Activated CD4-positive, alpha-beta memory T cell treated with anti-CD3 and anti-CD28 coated beads for 36 hours (primary cell): ENCODE results near the gene TMEM151B. TPM values are rescaled to one million over a fixed set of nuclear protein-coding genes. Genes with fewer than 3 reads are reported as not detected.

Experiments used
- CTCF ChIA-PET: fragments of 350-600 bp; sonication (Branson Sonifier 250); formaldehyde crosslinking; loops from one replicate; lab custom pipeline; 2021; ENCODE audit warnings: antibody characterized with exemption, inconsistent platforms; lab: Charles Lee
- POLR2A ChIA-PET: fragments of 350-600 bp; sonication (Branson Sonifier 250); formaldehyde crosslinking; loops from one replicate; lab custom pipeline; 2021; ENCODE audit warnings: antibody characterized with exemption; lab: Charles Lee
- DNase-seq: peaks from one replicate; pipeline ENCODE4 v3.0.0-alpha.2; 2020
- H3K27ac Mint-ChIP-seq: one replicate; pipeline ENCODE4 v1.8.0; 2021; ENCODE audit warnings: mixed read lengths
- H3K27me3 Mint-ChIP-seq: one replicate; pipeline ENCODE4 v1.8.0; 2021; ENCODE audit warnings: mixed read lengths
- H3K36me3 Mint-ChIP-seq: one replicate; pipeline ENCODE4 v1.8.0; 2021; ENCODE audit warnings: mixed read lengths
- H3K4me1 Mint-ChIP-seq: one replicate; pipeline ENCODE4 v1.8.0; 2021; ENCODE audit warnings: low read depth, mixed read lengths
- H3K4me3 Mint-ChIP-seq: one replicate; pipeline ENCODE4 v1.8.0; 2021; ENCODE audit warnings: mild to moderate bottlenecking, mixed read lengths
- H3K9me3 Mint-ChIP-seq: one replicate; pipeline ENCODE4 v1.8.0; 2021; ENCODE audit warnings: mixed read lengths
- intact Hi-C: fragments of 100-400 bp; cut with micrococcal nuclease; formaldehyde crosslinking; loops from one replicate; pipeline ENCODE4 v1.15.1; 2023
- total RNA-seq, 2 experiments: library from RNA; stranded (reverse); gene quantifications; one replicate each; pipeline ENCODE4 v1.2.3, GENCODE V29; 2021

TMEM151B gene
- total RNA-seq, 2 experiments from 2014 or later = 0.07 to 0.12 TPM

- H3K36me3 Mint-ChIP-seq = no peaks in the 10 kb centered on the region
- no peak overlapping the region for H3K4me3 Mint-ChIP-seq
- DNase-seq = no peak
- H3K4me1 Mint-ChIP-seq = no peaks in the 10 kb centered on the region
- no peaks in the 10 kb centered on the region for H3K9me3 Mint-ChIP-seq
- H3K27ac Mint-ChIP-seq = no peak overlapping the region
- POLR2A ChIA-PET = interaction anchor here (0.6 kb wide), 1 partner anchor 267 kb away, joined by 3 read pairs; no protein-coding TSS in a partner anchor
- intact Hi-C loops = no loop called here
- CTCF ChIA-PET = no interaction called here
- H3K27me3 Mint-ChIP-seq = peaks cover 62% of the 10 kb centered on the region
Observed at GRCh38 chr6:44289726-44290260, 19.5 kb downstream of the TMEM151B start.

GRCh38 chr6:44291841-44292240 is 21.6 kb downstream of the TMEM151B start:
- POLR2A ChIA-PET = no interaction called here
- no peak for DNase-seq
- intact Hi-C loops = no loop called here
- H3K4me1 Mint-ChIP-seq = no peaks in the 10 kb centered on the region
- no peaks in the 10 kb centered on the region for H3K9me3 Mint-ChIP-seq
- H3K36me3 Mint-ChIP-seq = no peaks in the 10 kb centered on the region
- H3K27me3 Mint-ChIP-seq = peaks cover 64% of the 10 kb centered on the region
- H3K4me3 Mint-ChIP-seq = no peak overlapping the region
- H3K27ac Mint-ChIP-seq = no peak overlapping the region
- CTCF ChIA-PET = interaction anchor here (0.9 to 2.0 kb wide), 5 partner anchors 12 to 48 kb away, joined by 3 to 7 read pairs (median 3); partner anchors contain the start of gene AARS2

- peaks cover 62% of the 10 kb centered on the region for H3K27me3 Mint-ChIP-seq
- H3K4me3 Mint-ChIP-seq = no peak overlapping the region
- intact Hi-C loops = no loop called here
- ChIA-PET CTCF (interaction anchor here (0.7 to 2.0 kb wide), 7 partner anchors 11 to 124 kb away, joined by 3 to 7 read pairs (median 4); partner anchors contain the start of gene AARS2), POLR2A (interaction anchor here (0.6 kb wide), 1 partner anchor 14 kb away, joined by 3 read pairs; no protein-coding TSS in a partner anchor)
- no peak overlapping the region for H3K27ac Mint-ChIP-seq
- H3K36me3 Mint-ChIP-seq = no peaks in the 10 kb centered on the region
- no peaks in the 10 kb centered on the region for H3K9me3 Mint-ChIP-seq
- DNase-seq = no peak
- H3K4me1 Mint-ChIP-seq = peaks cover 2% of the 10 kb centered on the region
Observed at GRCh38 chr6:44292661-44293365, 22.6 kb downstream of the TMEM151B start.

- H3K4me3 Mint-ChIP-seq = no peak overlapping the region
- CTCF ChIA-PET = interaction anchor here (0.5 to 4.1 kb wide), 7 partner anchors 11 to 524 kb away, joined by 3 to 29 read pairs (median 4); partner anchors contain the start of gene AARS2
- H3K9me3 Mint-ChIP-seq = no peaks in the 10 kb centered on the region
- no peak overlapping the region for H3K27ac Mint-ChIP-seq
- no peak for DNase-seq
- POLR2A ChIA-PET = interaction anchor here (1.0 kb wide), 1 partner anchor 11 kb away, joined by 3 read pairs; no protein-coding TSS in a partner anchor
- H3K4me1 Mint-ChIP-seq = peaks cover 6% of the 10 kb centered on the region
- intact Hi-C loops = no loop called here
- peaks cover 51% of the 10 kb centered on the region for H3K27me3 Mint-ChIP-seq
- peaks cover 4% of the 10 kb centered on the region for H3K36me3 Mint-ChIP-seq
Observed at GRCh38 chr6:44294832-44295791, 24.9 kb downstream of the TMEM151B start.

- no peaks in the 10 kb centered on the region for H3K9me3 Mint-ChIP-seq
- POLR2A ChIA-PET = interaction anchor here (1.0 to 1.4 kb wide), 4 partner anchors 29 to 42 kb away, joined by 3 read pairs; no protein-coding TSS in a partner anchor
- H3K27ac Mint-ChIP-seq = no peak overlapping the region
- CTCF ChIA-PET = interaction anchor here (0.7 to 4.1 kb wide), 6 partner anchors 9 to 41 kb away, joined by 3 to 29 read pairs (median 10); partner anchors contain the start of genes AARS2 and TMEM151B
- H3K4me3 Mint-ChIP-seq = peak overlapping the region; percentile 53
- intact Hi-C loops = no loop called here
- peaks cover 6% of the 10 kb centered on the region for H3K4me1 Mint-ChIP-seq
- H3K27me3 Mint-ChIP-seq = peaks cover 34% of the 10 kb centered on the region
- H3K36me3 Mint-ChIP-seq = peaks cover 19% of the 10 kb centered on the region
- DNase-seq = peak; percentile 64
Observed at GRCh38 chr6:44297063-44298038, 27.1 kb downstream of the TMEM151B start.

GRCh38 chr6:44298055-44298803 is 28.0 kb downstream of the TMEM151B start:
- Mint-ChIP-seq H3K27me3 (peaks cover 30% of the 10 kb centered on the region), H3K4me3 (peak overlapping the region; percentile 46), H3K27ac (no peak overlapping the region), H3K9me3 (no peaks in the 10 kb centered on the region), H3K4me1 (peaks cover 6% of the 10 kb centered on the region), H3K36me3 (peaks cover 24% of the 10 kb centered on the region)
- ChIA-PET POLR2A (interaction anchor here (1.0 to 1.4 kb wide), 2 partner anchors 34 to 43 kb away, joined by 3 read pairs; no protein-coding TSS in a partner anchor), CTCF (interaction anchor here (0.7 to 4.1 kb wide), 5 partner anchors 13 to 40 kb away, joined by 3 to 29 read pairs (median 4); partner anchors contain the start of genes AARS2 and TMEM151B)
- intact Hi-C loops = no loop called here
- no peak for DNase-seq

GRCh38 chr6:44298864-44299263 is 28.6 kb downstream of the TMEM151B start:
- DNase-seq = no peak
- H3K4me1 Mint-ChIP-seq = peaks cover 6% of the 10 kb centered on the region
- H3K4me3 Mint-ChIP-seq = no peak overlapping the region
- CTCF ChIA-PET = interaction anchor here (1.0 to 4.1 kb wide), 4 partner anchors 12 to 40 kb away, joined by 3 to 29 read pairs (median 5); partner anchors contain the start of gene AARS2
- peaks cover 29% of the 10 kb centered on the region for H3K36me3 Mint-ChIP-seq
- peaks cover 25% of the 10 kb centered on the region for H3K27me3 Mint-ChIP-seq
- POLR2A ChIA-PET = interaction anchor here (0.6 to 1.4 kb wide), 4 partner anchors 34 to 741 kb away, joined by 3 read pairs; no protein-coding TSS in a partner anchor
- intact Hi-C loops = no loop called here
- H3K27ac Mint-ChIP-seq = no peak overlapping the region
- H3K9me3 Mint-ChIP-seq = no peaks in the 10 kb centered on the region

- DNase-seq = no peak
- Mint-ChIP-seq H3K4me3 (no peak overlapping the region), H3K27me3 (peaks cover 20% of the 10 kb centered on the region), H3K4me1 (peaks cover 6% of the 10 kb centered on the region), H3K36me3 (peaks cover 30% of the 10 kb centered on the region), H3K27ac (no peak overlapping the region), H3K9me3 (no peaks in the 10 kb centered on the region)
- intact Hi-C loops = no loop called here
- ChIA-PET CTCF (interaction anchor here (1.0 to 6.2 kb wide), 2 partner anchors 13 to 32 kb away, joined by 3 to 44 read pairs; partner anchors contain the start of gene AARS2), POLR2A (interaction anchor here (0.8 kb wide), 1 partner anchor 89 kb away, joined by 3 read pairs; no protein-coding TSS in a partner anchor)
Observed at GRCh38 chr6:44300292-44300823, 30.1 kb downstream of the TMEM151B start.

- DNase-seq = no peak
- Mint-ChIP-seq H3K27ac (no peak overlapping the region), H3K4me3 (no peak overlapping the region), H3K27me3 (peaks cover 16% of the 10 kb centered on the region), H3K9me3 (no peaks in the 10 kb centered on the region), H3K4me1 (peaks cover 6% of the 10 kb centered on the region), H3K36me3 (peaks cover 35% of the 10 kb centered on the region)
- POLR2A ChIA-PET = interaction anchor here (0.7 kb wide), 1 partner anchor 8 kb away, joined by 3 read pairs; no protein-coding TSS in a partner anchor
- intact Hi-C loops = no loop called here
- CTCF ChIA-PET = interaction anchor here (6.2 kb wide), 1 partner anchor 12 kb away, joined by 44 read pairs; the partner anchor contains the start of gene AARS2
Observed at GRCh38 chr6:44301106-44301505, 30.9 kb downstream of the TMEM151B start.
